Measurements from ENCODE around the gene C5orf34.
A peak's percentile ranks its signal among the peaks of the same experiment; 100 is the strongest.
"Not testable (repeated sequence)": the region's sequence is repeated elsewhere in the genome, so short reads cannot be mapped to it uniquely, and the experiment has no call there.

Gene C5orf34

GRCh38 chr5:43484106-43484849 lies 30.7 kb downstream of the C5orf34 start:
- peak; percentile 87 for TF ChIP-seq CTCF (conservative IDR thresholded peaks at IDR 0.05)

GRCh38 chr5:43483298-43484105 lies 31.4 kb downstream of the C5orf34 start, which contains the start of gene TMEM267:
Gene TMEM267, minus strand, starts transcription at chr5:43483865. Its CDS starts 29,896 bp downstream, at chr5:43453969.
- peak within 1 kb of the TSS; percentile 93 for H3K27ac ChIP-seq
- no peak for TF ChIP-seq CTCF (conservative IDR thresholded peaks at IDR 0.05)

More at GRCh38 chr5:43484106-43484849, 30.7 kb downstream of the C5orf34 start:
- peak overlapping the region; percentile 93 for H3K27ac ChIP-seq

- peak overlapping the region; percentile 93 for H3K27ac ChIP-seq
- TF ChIP-seq CTCF (conservative IDR thresholded peaks at IDR 0.05) = no peak
Observed at GRCh38 chr5:43482490-43483297, 32.3 kb downstream of the C5orf34 start.

- H3K27ac ChIP-seq = no peak overlapping the region
Observed at GRCh38 chr5:43469671-43470391, 45.1 kb downstream of the C5orf34 start.

GRCh38 chr5:43467100-43467499 lies 47.8 kb downstream of the C5orf34 start:
- no peak overlapping the region for H3K27ac ChIP-seq
- no peak for TF ChIP-seq CTCF (conservative IDR thresholded peaks at IDR 0.05)

More at GRCh38 chr5:43469671-43470391, 45.1 kb downstream of the C5orf34 start:
- TF ChIP-seq CTCF (conservative IDR thresholded peaks at IDR 0.05) = no peak; the same call in 1 of the 2 replicates

GRCh38 chr5:43465455-43465854 lies 49.5 kb downstream of the C5orf34 start:
- not testable (repeated sequence) for H3K27ac ChIP-seq

- H3K27ac ChIP-seq = no peak overlapping the region
- no peak for TF ChIP-seq CTCF (conservative IDR thresholded peaks at IDR 0.05)
Observed at GRCh38 chr5:43461066-43461465, 53.9 kb downstream of the C5orf34 start.
